ENCODE results near the gene DLG1.
"Not testable (repeated sequence)": the region's sequence is repeated elsewhere in the genome, so short reads cannot be mapped to it uniquely, and the experiment has no call there.

Gene DLG1

GRCh38 chr3:197201791-197202452 is 96.5 kb downstream of the DLG1 start:
- Mint-ChIP-seq H3K4me1 (peaks cover 79% of the 10 kb centered on the region), H3K36me3 (no peaks in the 10 kb centered on the region), H3K4me3 (no peak overlapping the region), H3K27ac (peak overlapping the region; percentile 23), H3K27me3 (no peaks in the 10 kb centered on the region), H3K9me3 (no peaks in the 10 kb centered on the region)

GRCh38 chr3:197200856-197201255 is 97.6 kb downstream of the DLG1 start:
- peaks cover 80% of the 10 kb centered on the region for H3K4me1 Mint-ChIP-seq
- not testable (repeated sequence) for H3K27me3 Mint-ChIP-seq, H3K36me3 Mint-ChIP-seq

GRCh38 chr3:197197334-197197733 is 101.1 kb downstream of the DLG1 start:
- no peak overlapping the region for H3K27ac Mint-ChIP-seq
- H3K36me3 Mint-ChIP-seq = peaks cover 5% of the 10 kb centered on the region
- H3K4me1 Mint-ChIP-seq = peaks cover 53% of the 10 kb centered on the region
- H3K4me3 Mint-ChIP-seq = no peak overlapping the region
- no peaks in the 10 kb centered on the region for H3K27me3 Mint-ChIP-seq
- no peaks in the 10 kb centered on the region for H3K9me3 Mint-ChIP-seq

More at GRCh38 chr3:197200856-197201255, 97.6 kb downstream of the DLG1 start:
- not testable (repeated sequence) for H3K27ac Mint-ChIP-seq, H3K9me3 Mint-ChIP-seq, H3K4me3 Mint-ChIP-seq

- no peak overlapping the region for H3K4me3 Mint-ChIP-seq
- no peaks in the 10 kb centered on the region for H3K27me3 Mint-ChIP-seq
- H3K36me3 Mint-ChIP-seq = peaks cover 5% of the 10 kb centered on the region
- no peak overlapping the region for H3K27ac Mint-ChIP-seq
- H3K9me3 Mint-ChIP-seq = no peaks in the 10 kb centered on the region
- peaks cover 46% of the 10 kb centered on the region for H3K4me1 Mint-ChIP-seq
Observed at GRCh38 chr3:197196192-197196591, 102.2 kb downstream of the DLG1 start.

GRCh38 chr3:197195326-197195725 is 103.1 kb downstream of the DLG1 start:
- Mint-ChIP-seq H3K27ac (no peak overlapping the region), H3K4me1 (peaks cover 42% of the 10 kb centered on the region)

GRCh38 chr3:197193759-197194158 is 104.7 kb downstream of the DLG1 start:
- not testable (repeated sequence) for H3K36me3 Mint-ChIP-seq, H3K27ac Mint-ChIP-seq, H3K4me3 Mint-ChIP-seq, H3K9me3 Mint-ChIP-seq, H3K27me3 Mint-ChIP-seq
- H3K4me1 Mint-ChIP-seq = peaks cover 44% of the 10 kb centered on the region

More at GRCh38 chr3:197195326-197195725, 103.1 kb downstream of the DLG1 start:
- H3K9me3 Mint-ChIP-seq = no peaks in the 10 kb centered on the region
- no peaks in the 10 kb centered on the region for H3K27me3 Mint-ChIP-seq
- H3K36me3 Mint-ChIP-seq = peaks cover 5% of the 10 kb centered on the region
- no peak overlapping the region for H3K4me3 Mint-ChIP-seq

- no peak overlapping the region for H3K4me3 Mint-ChIP-seq
- peaks cover 34% of the 10 kb centered on the region for H3K4me1 Mint-ChIP-seq
- H3K9me3 Mint-ChIP-seq = no peaks in the 10 kb centered on the region
- H3K36me3 Mint-ChIP-seq = peaks cover 5% of the 10 kb centered on the region
- H3K27ac Mint-ChIP-seq = no peak overlapping the region
- H3K27me3 Mint-ChIP-seq = no peaks in the 10 kb centered on the region
Observed at GRCh38 chr3:197191897-197192296, 106.5 kb downstream of the DLG1 start.

GRCh38 chr3:197189623-197190022 is 108.8 kb downstream of the DLG1 start:
- H3K4me1 Mint-ChIP-seq = peaks cover 19% of the 10 kb centered on the region
- no peaks in the 10 kb centered on the region for H3K9me3 Mint-ChIP-seq
- H3K27me3 Mint-ChIP-seq = no peaks in the 10 kb centered on the region
- H3K36me3 Mint-ChIP-seq = peaks cover 5% of the 10 kb centered on the region
- no peak overlapping the region for H3K27ac Mint-ChIP-seq
- H3K4me3 Mint-ChIP-seq = no peak overlapping the region

GRCh38 chr3:197188963-197189362 is 109.4 kb downstream of the DLG1 start:
- no peaks in the 10 kb centered on the region for H3K27me3 Mint-ChIP-seq
- H3K4me3 Mint-ChIP-seq = no peak overlapping the region
- peaks cover 19% of the 10 kb centered on the region for H3K4me1 Mint-ChIP-seq
- no peak overlapping the region for H3K27ac Mint-ChIP-seq
- no peaks in the 10 kb centered on the region for H3K9me3 Mint-ChIP-seq
- H3K36me3 Mint-ChIP-seq = peaks cover 5% of the 10 kb centered on the region

- H3K4me3 Mint-ChIP-seq = no peak overlapping the region
- no peaks in the 10 kb centered on the region for H3K27me3 Mint-ChIP-seq
- H3K9me3 Mint-ChIP-seq = no peaks in the 10 kb centered on the region
- H3K27ac Mint-ChIP-seq = no peak overlapping the region
- peaks cover 19% of the 10 kb centered on the region for H3K4me1 Mint-ChIP-seq
- peaks cover 1% of the 10 kb centered on the region for H3K36me3 Mint-ChIP-seq
Observed at GRCh38 chr3:197186887-197187588, 111.4 kb downstream of the DLG1 start.

- Mint-ChIP-seq H3K27me3 (no peaks in the 10 kb centered on the region), H3K36me3 (peaks cover 1% of the 10 kb centered on the region), H3K4me3 (no peak overlapping the region), H3K27ac (no peak overlapping the region), H3K9me3 (no peaks in the 10 kb centered on the region), H3K4me1 (peaks cover 17% of the 10 kb centered on the region)
Observed at GRCh38 chr3:197183582-197183981, 114.8 kb downstream of the DLG1 start.

- H3K36me3 Mint-ChIP-seq = peaks cover 4% of the 10 kb centered on the region
Observed at GRCh38 chr3:197181741-197182140, 116.7 kb downstream of the DLG1 start.

GRCh38 chr3:197178998-197179397 is 119.4 kb downstream of the DLG1 start:
- peaks cover 4% of the 10 kb centered on the region for H3K36me3 Mint-ChIP-seq
- H3K27ac Mint-ChIP-seq = peak overlapping the region; percentile 37
- H3K9me3 Mint-ChIP-seq = no peaks in the 10 kb centered on the region
- peaks cover 29% of the 10 kb centered on the region for H3K4me1 Mint-ChIP-seq
- H3K4me3 Mint-ChIP-seq = no peak overlapping the region
- H3K27me3 Mint-ChIP-seq = no peaks in the 10 kb centered on the region

More at GRCh38 chr3:197181741-197182140, 116.7 kb downstream of the DLG1 start:
- Mint-ChIP-seq H3K27me3 (no peaks in the 10 kb centered on the region), H3K4me3 (no peak overlapping the region), H3K27ac (no peak overlapping the region), H3K4me1 (peaks cover 22% of the 10 kb centered on the region), H3K9me3 (no peaks in the 10 kb centered on the region)

GRCh38 chr3:197175503-197175902 is 122.9 kb downstream of the DLG1 start:
- no peak overlapping the region for H3K27ac Mint-ChIP-seq
- no peaks in the 10 kb centered on the region for H3K9me3 Mint-ChIP-seq
- peaks cover 35% of the 10 kb centered on the region for H3K4me1 Mint-ChIP-seq
- H3K4me3 Mint-ChIP-seq = no peak overlapping the region
- peaks cover 5% of the 10 kb centered on the region for H3K36me3 Mint-ChIP-seq
- no peaks in the 10 kb centered on the region for H3K27me3 Mint-ChIP-seq

GRCh38 chr3:197174927-197175326 is 123.5 kb downstream of the DLG1 start:
- no peaks in the 10 kb centered on the region for H3K27me3 Mint-ChIP-seq
- no peak overlapping the region for H3K27ac Mint-ChIP-seq
- peaks cover 6% of the 10 kb centered on the region for H3K36me3 Mint-ChIP-seq
- H3K4me3 Mint-ChIP-seq = no peak overlapping the region
- H3K9me3 Mint-ChIP-seq = no peaks in the 10 kb centered on the region
- H3K4me1 Mint-ChIP-seq = peaks cover 39% of the 10 kb centered on the region

- H3K27ac Mint-ChIP-seq = no peak overlapping the region
- H3K9me3 Mint-ChIP-seq = no peaks in the 10 kb centered on the region
- H3K4me3 Mint-ChIP-seq = no peak overlapping the region
Observed at GRCh38 chr3:197173620-197174019, 124.8 kb downstream of the DLG1 start.

More at GRCh38 chr3:197173620-197174019, 124.8 kb downstream of the DLG1 start:
- H3K36me3 Mint-ChIP-seq = peaks cover 8% of the 10 kb centered on the region
- H3K4me1 Mint-ChIP-seq = peaks cover 39% of the 10 kb centered on the region
- no peaks in the 10 kb centered on the region for H3K27me3 Mint-ChIP-seq
